Stimulated activated CD4-positive, alpha-beta T cell treated with anti-CD3 and anti-CD28 coated beads, Interleukin-15, amount 100 ng/mL, for 1 hour (primary cell): Measurements from ENCODE around the gene OR10A7.
"Not testable (repeated sequence)": the region's sequence is repeated elsewhere in the genome, so short reads cannot be mapped to it uniquely, and the experiment has no call there.

Source experiments
- DNase-seq, 2 donors: peaks; one replicate each; pipeline ENCODE4 v3.0.0-alpha.2; 2020; ENCODE audit warnings: low read depth in 1 of 2, low spot score in 1 of 2

OR10A7 gene, protein sequence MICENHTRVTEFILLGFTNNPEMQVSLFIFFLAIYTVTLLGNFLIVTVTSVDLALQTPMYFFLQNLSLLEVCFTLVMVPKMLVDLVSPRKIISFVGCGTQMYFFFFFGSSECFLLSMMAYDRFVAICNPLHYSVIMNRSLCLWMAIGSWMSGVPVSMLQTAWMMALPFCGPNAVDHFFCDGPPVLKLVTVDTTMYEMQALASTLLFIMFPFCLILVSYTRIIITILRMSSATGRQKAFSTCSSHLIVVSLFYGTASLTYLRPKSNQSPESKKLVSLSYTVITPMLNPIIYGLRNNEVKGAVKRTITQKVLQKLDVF

GRCh38 chr12:55220725-55221124, at the start of gene OR10A7:
Gene OR10A7, plus strand, starts transcription at chr12:55221025. Its CDS starts 0 bp downstream, at chr12:55221025.
- DNase-seq, result no peak

DNA sequence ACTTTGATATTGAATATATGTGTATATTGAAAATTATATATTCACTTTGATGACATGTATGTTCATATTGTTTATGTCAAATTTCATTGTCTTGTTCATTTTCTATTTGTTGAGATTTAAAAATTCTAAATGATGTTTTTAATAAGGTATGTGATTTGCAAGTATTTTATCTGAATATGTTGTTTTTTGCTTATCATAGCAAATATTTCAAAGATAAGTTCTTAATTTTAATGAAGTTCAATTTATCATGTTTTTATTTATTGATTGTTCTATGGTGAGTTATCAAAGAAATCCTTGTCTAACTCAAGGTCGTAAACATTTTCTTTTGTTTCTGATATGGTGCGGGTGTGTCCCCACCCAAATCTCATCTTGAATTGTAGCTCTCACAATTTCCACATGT, 49.4 kb upstream of the OR10A7 start:
- no peak for DNase-seq

DNA sequence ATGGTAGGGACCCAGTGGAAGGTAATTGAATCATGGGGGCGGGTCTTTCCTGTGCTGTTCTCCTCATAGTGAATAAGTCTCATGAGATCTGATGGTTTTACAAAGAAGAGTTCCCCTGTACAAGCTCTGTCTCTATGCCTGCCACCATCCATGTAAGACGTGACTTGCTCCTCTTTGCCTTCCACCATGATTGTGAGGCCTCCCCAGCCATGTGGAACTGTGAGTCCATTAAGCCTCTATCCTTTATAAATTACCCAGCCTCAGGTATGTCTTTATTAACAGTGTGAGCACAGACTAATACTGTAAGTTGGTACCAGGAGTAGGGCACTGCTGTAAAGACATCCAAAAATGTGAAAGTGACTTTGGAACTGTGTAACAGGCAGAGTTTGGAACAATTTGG, 49.0 kb upstream of the OR10A7 start:
- DNase-seq, result not testable (repeated sequence)

- DNase-seq, result no peak
Observed at GRCh38 chr12:55172686-55173085, 48.1 kb upstream of the OR10A7 start.

DNA sequence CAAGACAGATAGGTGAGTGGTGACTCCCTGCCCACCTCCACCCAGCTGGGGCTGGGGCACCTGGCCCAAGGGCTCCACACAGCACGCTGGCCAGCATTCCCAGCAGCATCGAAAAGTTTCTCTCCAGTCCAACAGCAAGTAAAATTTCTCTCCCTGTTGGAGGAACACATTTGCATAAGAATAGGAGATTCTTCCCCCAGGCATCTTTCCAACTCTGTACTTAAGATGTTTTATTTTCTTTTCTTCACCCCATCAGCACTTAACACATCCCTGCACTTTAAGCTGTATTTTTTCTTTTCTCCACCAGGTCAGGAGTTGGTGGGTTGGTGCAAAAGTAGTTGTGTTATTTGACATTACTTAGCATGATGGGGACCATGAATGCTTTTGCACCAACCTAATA, 47.4 kb upstream of the OR10A7 start:
- no peak for DNase-seq

GRCh38 chr12:55188573-55188972, 32.3 kb upstream of the OR10A7 start:
- no peak for DNase-seq

DNA sequence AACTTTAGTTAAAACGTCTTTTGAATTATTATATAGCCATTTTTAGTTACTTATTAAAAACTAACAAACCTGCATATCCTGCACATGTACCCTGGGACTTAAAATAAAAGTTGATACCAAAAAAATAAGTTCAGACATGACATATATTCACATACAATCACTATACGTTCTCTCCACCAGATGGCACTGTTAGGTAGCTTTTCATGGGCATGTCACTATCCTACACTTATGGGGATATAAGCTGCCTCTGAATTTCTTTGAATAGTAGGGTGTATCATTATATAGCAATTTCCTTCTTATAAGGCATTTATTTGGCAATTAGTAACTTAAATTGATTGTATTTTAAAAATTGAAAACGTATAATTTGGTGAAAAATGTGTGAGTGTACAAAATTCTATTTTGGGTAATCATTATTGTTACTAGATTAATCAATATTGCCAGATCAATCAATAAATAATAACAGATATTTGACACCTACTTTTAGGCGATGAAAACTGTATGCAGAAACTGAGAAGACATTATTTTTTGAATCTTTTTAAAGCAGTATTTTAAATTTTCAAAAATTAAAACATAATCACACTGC, 31.8 kb upstream of the OR10A7 start:
- no peak for DNase-seq

- no peak for DNase-seq
Observed at GRCh38 chr12:55194382-55194781, 26.4 kb upstream of the OR10A7 start.

GRCh38 chr12:55226523-55226922, 5.7 kb downstream of the OR10A7 start:
- no peak for DNase-seq

- no peak for DNase-seq
Observed at GRCh38 chr12:55227643-55228042, 6.8 kb downstream of the OR10A7 start.

DNA sequence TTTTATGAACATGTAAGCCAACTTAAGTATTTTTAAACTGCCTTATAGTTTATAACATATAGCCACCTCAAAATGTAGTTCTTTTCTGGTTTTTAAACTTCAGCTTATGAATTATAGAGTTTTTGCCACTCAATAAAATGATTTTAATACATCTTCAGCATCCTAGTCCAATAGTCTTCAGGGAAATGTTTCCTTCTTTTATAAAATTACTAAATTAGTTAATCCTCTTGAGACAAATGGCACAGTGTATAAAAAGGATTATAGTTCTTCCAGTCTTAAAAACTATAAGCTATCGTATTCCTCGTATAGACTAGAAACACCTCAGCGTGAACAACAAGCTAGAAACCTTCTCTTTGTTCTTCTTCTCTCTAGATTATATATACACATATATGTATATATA, 23.5 kb downstream of the OR10A7 start, which contains the start of gene OR6C74:
TSS of gene OR6C74 (plus strand) at position 301 of the 400 bp plus-strand sequence. CDS start 2,679 bp downstream, outside the sequence.
- no peak for DNase-seq

DNA sequence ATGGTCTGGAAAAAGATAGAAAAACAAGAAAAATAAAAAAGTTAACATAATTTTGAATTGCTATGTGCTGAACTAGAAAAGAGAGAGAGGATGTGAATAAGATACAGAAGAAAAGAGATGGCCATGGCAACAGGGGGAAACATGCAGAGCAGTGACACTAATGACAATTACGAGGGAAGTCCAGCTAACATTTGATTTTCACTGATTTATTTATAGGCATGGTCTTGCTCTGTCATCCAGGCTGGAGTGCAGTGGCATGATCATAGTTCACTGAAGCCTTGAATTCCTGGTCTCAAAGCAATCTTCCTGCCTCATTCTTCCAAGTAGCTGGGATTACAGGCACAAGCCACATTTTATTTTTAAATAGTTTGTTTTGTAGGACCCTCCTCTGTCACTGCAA, 25.3 kb downstream of the OR10A7 start:
- no peak for DNase-seq

DNA sequence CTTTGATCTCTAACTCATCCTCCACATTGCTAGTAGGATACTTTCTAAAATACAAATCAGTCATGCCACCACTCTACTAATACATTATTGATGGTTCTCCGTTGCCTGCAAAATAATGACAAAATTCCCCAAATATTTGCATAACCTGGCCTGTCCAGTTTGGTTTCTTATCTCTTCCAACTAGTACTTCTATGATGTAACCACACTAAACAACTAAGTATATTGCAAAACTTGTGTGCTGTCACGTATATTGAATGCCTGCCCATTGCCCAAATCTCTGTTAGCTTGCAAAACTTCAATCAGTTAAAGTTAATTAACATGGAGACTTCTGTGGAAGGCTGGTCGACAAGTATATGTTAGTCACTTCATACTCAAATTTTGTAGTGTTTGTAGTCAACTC, 30.1 kb downstream of the OR10A7 start:
- no peak for DNase-seq

- DNase-seq, result no peak
Observed at GRCh38 chr12:55253281-55253680, 32.5 kb downstream of the OR10A7 start.

DNA sequence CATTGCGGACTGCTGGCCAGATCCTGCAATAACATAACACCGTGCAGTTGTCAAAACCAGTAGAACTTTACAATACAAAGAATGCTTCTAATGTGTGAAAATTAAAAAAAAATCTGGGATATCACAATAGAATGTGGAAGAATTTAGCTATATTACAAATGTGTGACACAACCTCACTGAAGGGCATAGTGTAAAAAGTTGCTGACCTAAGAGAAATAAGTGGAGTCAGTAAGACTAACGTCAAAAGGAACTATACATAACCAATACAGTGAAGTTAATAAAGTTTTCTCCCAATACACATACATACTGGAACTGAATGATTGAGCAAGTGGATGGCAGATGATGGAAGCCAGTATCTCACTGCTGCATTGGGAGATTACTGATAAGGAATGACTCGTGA, 36.0 kb downstream of the OR10A7 start:
- no peak for DNase-seq

DNA sequence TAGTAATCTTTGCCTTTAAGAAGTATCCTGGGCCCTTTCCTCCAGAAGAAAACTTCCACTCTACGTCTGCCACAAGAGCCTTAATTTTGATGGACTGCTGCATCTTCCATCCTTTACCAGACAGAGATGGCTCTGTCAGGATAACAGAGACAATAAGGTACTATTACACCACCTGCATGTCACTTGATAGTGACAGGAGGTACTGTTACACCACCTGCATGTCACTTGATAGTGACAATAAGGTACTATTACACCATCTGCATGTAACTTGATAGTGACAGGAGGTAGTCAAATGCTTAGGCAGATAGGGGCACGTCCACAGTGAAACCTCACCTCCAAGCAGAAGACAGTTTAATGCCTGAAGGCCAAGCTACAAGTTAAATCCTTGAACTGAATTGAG, 37.5 kb downstream of the OR10A7 start:
- no peak for DNase-seq
